LNCAP (cell line): Measurements from ENCODE around the gene PGRMC1.

ENCODE experiments used
- CTCF ChIP-seq: fragments of 450-650 bp; IDR thresholded peaks from 2 replicates; pipeline ENCODE4 v1.5.1; 2017; ENCODE audit warnings: mild to moderate bottlenecking

The PGRMC1 gene

GRCh38 chrX:119237562-119237942, 1.5 kb downstream of the PGRMC1 start:
- no peak for TF ChIP-seq CTCF

GRCh38 chrX:119238557-119238956, 2.5 kb downstream of the PGRMC1 start:
- no peak for TF ChIP-seq CTCF

- no peak for TF ChIP-seq CTCF
Measured at GRCh38 chrX:119240356-119240755, 4.3 kb downstream of the PGRMC1 start.

GRCh38 chrX:119247702-119248101, 11.6 kb downstream of the PGRMC1 start:
- TF ChIP-seq CTCF, result no peak

- no peak for TF ChIP-seq CTCF
Measured at GRCh38 chrX:119249891-119250290, 13.8 kb downstream of the PGRMC1 start.

- no peak for TF ChIP-seq CTCF
Measured at GRCh38 chrX:119251386-119251785, 15.3 kb downstream of the PGRMC1 start.

- TF ChIP-seq CTCF, result no peak
Measured at GRCh38 chrX:119252716-119253115, 16.6 kb downstream of the PGRMC1 start.

GRCh38 chrX:119266364-119266995, 30.4 kb downstream of the PGRMC1 start:
- TF ChIP-seq CTCF, result peak; percentile 64
